Measurements from ENCODE around the gene RNASEH2A. TPM values are rescaled to one million over a fixed set of nuclear protein-coding genes. Genes with fewer than 3 reads are reported as not detected.

Gene RNASEH2A
- total RNA-seq, 1 donor from 2014 or later: 16.7 TPM

- no peak for TF ChIP-seq CTCF (IDR thresholded peaks at IDR 0.05; ENCODE audit: partially characterized antibody, unreplicated experiment)
Observed at GRCh38 chr19:12793290-12794195, 12.8 kb upstream of the RNASEH2A start.

DNA sequence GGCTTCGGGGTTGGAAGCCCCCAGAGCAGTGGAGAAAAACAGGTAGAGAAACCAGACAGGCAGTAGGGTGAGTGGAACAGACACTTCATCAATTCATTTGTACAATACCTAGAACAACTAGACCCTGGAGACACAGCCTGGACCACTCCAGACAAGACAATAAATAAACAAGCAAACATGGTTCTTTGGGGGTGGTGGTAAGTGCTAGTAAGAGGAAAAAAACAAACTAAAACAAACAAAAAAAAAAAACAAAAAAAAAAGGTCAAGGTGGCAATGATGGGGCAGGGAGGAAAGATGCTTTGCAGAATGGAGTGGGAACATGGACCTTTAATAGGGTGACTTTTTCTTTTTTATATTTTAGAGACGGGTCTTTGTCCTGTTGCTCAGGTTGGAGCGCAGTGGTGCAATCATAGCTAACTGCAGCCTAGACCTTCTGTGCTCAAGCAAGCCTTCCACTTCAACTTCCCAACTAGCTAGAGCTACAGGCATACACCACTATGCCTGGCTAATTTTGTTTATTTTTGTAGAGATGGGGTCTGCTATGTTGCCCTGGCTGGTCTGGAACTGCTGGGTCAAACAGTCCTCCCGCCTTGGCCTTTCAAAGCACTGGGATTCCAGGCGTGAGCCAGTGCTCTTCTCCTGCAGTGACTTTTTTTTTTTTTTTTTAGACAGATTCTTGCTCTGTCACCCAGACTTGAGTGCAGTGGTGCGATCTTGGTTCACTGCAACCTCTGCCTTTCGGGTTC, 12.0 kb upstream of the RNASEH2A start:
- Mint-ChIP-seq H3K4me3 (ENCODE audit: unreplicated experiment) (peak overlapping the region; percentile 76), H3K4me1 (ENCODE audit: low read depth, unreplicated experiment) (peaks cover 20% of the 10 kb centered on the region), H3K36me3 (ENCODE audit: unreplicated experiment) (no peaks in the 10 kb centered on the region), H3K27me3 (ENCODE audit: unreplicated experiment) (peaks cover 9% of the 10 kb centered on the region), H3K9me3 (ENCODE audit: unreplicated experiment) (peaks cover 18% of the 10 kb centered on the region), H3K27ac (ENCODE audit: unreplicated experiment) (peak overlapping the region; percentile 38)
- no peak for DNase-seq
- no peak for TF ChIP-seq CTCF (IDR thresholded peaks at IDR 0.05; ENCODE audit: partially characterized antibody, unreplicated experiment)

More at GRCh38 chr19:12793290-12794195, 12.8 kb upstream of the RNASEH2A start:
- Mint-ChIP-seq H3K27ac (ENCODE audit: unreplicated experiment) (peak overlapping the region; percentile 95), H3K4me1 (ENCODE audit: low read depth, unreplicated experiment) (peaks cover 23% of the 10 kb centered on the region), H3K9me3 (ENCODE audit: unreplicated experiment) (peaks cover 16% of the 10 kb centered on the region), H3K4me3 (ENCODE audit: unreplicated experiment) (peak overlapping the region; percentile 91), H3K27me3 (ENCODE audit: unreplicated experiment) (peaks cover 11% of the 10 kb centered on the region), H3K36me3 (ENCODE audit: unreplicated experiment) (no peaks in the 10 kb centered on the region)
- peak; percentile 89 for DNase-seq

DNA sequence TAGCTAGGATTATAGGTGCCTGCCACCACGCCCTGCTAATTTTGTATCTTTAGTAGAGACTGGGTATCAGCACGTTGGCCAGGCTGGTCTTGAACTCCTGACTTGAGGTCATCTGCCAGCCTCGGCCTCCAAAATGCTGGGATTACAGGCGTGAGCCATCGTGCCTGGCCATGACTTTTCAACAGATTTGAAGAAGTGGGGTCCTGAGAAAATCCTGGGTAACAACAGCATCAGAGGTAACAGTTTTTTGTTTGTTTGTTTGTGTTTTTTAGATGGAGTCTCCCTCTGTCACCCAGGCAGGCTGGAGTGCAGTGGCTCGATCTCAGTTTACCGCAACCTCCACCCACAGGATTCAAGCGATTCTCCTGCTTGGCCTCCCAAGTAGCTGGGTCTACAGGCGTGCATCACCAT, 11.4 kb upstream of the RNASEH2A start:
- Mint-ChIP-seq H3K4me1 (ENCODE audit: low read depth, unreplicated experiment) (peaks cover 20% of the 10 kb centered on the region), H3K9me3 (ENCODE audit: unreplicated experiment) (peaks cover 20% of the 10 kb centered on the region), H3K36me3 (ENCODE audit: unreplicated experiment) (no peaks in the 10 kb centered on the region), H3K27ac (ENCODE audit: unreplicated experiment) (no peak overlapping the region), H3K27me3 (ENCODE audit: unreplicated experiment) (peaks cover 9% of the 10 kb centered on the region), H3K4me3 (ENCODE audit: unreplicated experiment) (peak overlapping the region; percentile 76)
- no peak for DNase-seq
- no peak for TF ChIP-seq CTCF (IDR thresholded peaks at IDR 0.05; ENCODE audit: partially characterized antibody, unreplicated experiment)

DNA sequence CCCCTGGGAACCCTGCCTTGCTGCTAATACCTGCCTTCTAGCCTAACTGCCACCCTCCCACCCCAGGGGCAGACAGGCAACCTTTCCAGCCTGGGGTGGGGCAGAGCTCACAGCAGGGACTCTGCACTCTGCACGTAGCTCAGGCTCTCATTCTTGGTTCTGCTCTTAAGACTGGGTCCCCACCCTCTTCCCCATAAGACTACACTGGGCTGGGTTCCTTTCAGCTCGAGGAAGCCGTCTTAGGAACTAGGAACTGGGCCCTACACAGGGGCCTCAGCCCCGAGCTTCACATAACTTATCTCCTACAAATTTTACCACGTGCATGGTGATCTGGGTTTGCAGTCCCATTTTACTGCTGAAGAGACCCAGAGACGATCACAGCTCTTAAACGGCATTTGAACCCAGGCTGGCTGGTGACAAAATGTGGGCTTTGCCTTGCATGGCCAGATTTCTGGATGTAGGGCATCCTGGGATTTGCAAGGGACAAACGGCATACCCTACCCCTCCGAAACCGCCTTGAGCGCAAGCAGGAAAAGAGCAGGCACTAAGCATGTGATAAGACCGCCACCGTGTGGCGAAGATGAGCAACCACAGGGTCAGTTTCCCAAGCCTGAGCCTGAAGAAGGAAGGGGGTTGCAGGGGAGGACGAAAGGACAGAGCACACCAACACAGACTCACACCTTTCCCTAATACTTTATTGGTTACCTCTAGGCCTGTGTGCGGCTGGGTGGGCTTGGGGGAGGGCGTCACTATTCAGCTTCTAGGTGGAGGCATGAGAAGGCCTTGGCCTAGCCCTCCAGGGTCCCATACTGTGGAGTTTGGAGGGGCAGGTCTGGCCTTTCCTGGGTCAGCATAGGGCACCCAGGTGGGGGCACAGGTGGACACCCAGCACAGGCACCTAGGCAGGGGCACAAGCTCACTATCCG, 10.0 kb upstream of the RNASEH2A start:
- H3K27ac Mint-ChIP-seq (ENCODE audit: unreplicated experiment): no peak overlapping the region
- H3K4me3 Mint-ChIP-seq (ENCODE audit: unreplicated experiment): peak overlapping the region; percentile 52
- peaks cover 11% of the 10 kb centered on the region for H3K27me3 Mint-ChIP-seq (ENCODE audit: unreplicated experiment)
- no peaks in the 10 kb centered on the region for H3K36me3 Mint-ChIP-seq (ENCODE audit: unreplicated experiment)
- TF ChIP-seq CTCF (IDR thresholded peaks at IDR 0.05; ENCODE audit: partially characterized antibody, unreplicated experiment): peak; percentile 88
- peak; percentile 81 for DNase-seq
- peaks cover 15% of the 10 kb centered on the region for H3K9me3 Mint-ChIP-seq (ENCODE audit: unreplicated experiment)
- peaks cover 19% of the 10 kb centered on the region for H3K4me1 Mint-ChIP-seq (ENCODE audit: low read depth, unreplicated experiment)

Data from glutamatergic neuron (in vitro differentiated cells).